Right lung (tissue), 5 donors: ENCODE measurements around the gene SCFD1. TPM values are rescaled to one million over a fixed set of nuclear protein-coding genes. Genes with fewer than 3 reads are reported as not detected.
"Not testable (repeated sequence)": the region's sequence is repeated elsewhere in the genome, so short reads cannot be mapped to it uniquely, and the experiment has no call there.

Source experiments
- DNase-seq, 2 donors: peaks; one replicate each; pipeline ENCODE4 v3.0.0-alpha.2; 2013
- polyA plus RNA-seq, 5 donors: library from polyadenylated mRNA; unstranded; fragments of 120-200 nt; gene quantifications; one replicate each; pipeline versions ENCODE4 v1.2.1 to v1.2.3, GENCODE V29; 2013; ENCODE audit warnings: inconsistent platforms in 1 of 5, low replicate concordance in 1 of 5; ENCODE audit not compliant: insufficient read length in 5 of 5, insufficient read depth in 1 of 5

SCFD1 gene
- polyA plus RNA-seq, 5 donors: 81.8 to 109 (median 101) TPM

- DNase-seq: no peak
Measured at GRCh38 chr14:30658645-30659044, 36.5 kb downstream of the SCFD1 start.

GRCh38 chr14:30669594-30669993 is 47.5 kb downstream of the SCFD1 start:
- no peak for DNase-seq

GRCh38 chr14:30673071-30673470 is 51.0 kb downstream of the SCFD1 start:
- no peak for DNase-seq

- no peak for DNase-seq
Measured at GRCh38 chr14:30678926-30679431, 56.9 kb downstream of the SCFD1 start.

GRCh38 chr14:30680036-30680435 is 57.9 kb downstream of the SCFD1 start:
- no peak for DNase-seq

- DNase-seq: not testable (repeated sequence)
Measured at GRCh38 chr14:30680776-30681175, 58.7 kb downstream of the SCFD1 start.

- no peak for DNase-seq
Measured at GRCh38 chr14:30681752-30682355, 59.7 kb downstream of the SCFD1 start.

GRCh38 chr14:30690487-30691355 is 68.6 kb downstream of the SCFD1 start:
- DNase-seq: peak; percentile 5 to 15

GRCh38 chr14:30691751-30692398 is 69.8 kb downstream of the SCFD1 start:
- no peak for DNase-seq

GRCh38 chr14:30692669-30693068 is 70.5 kb downstream of the SCFD1 start:
- DNase-seq: no peak

GRCh38 chr14:30698463-30698862 is 76.3 kb downstream of the SCFD1 start:
- DNase-seq: no peak

GRCh38 chr14:30706704-30707103 is 84.6 kb downstream of the SCFD1 start:
- no peak for DNase-seq

- DNase-seq: no peak
Measured at GRCh38 chr14:30708157-30708556, 86.0 kb downstream of the SCFD1 start.

GRCh38 chr14:30709201-30709600 is 87.1 kb downstream of the SCFD1 start:
- DNase-seq: no peak

- DNase-seq: no peak
Measured at GRCh38 chr14:30710876-30711275, 88.8 kb downstream of the SCFD1 start.

- no peak for DNase-seq
Measured at GRCh38 chr14:30719137-30719536, 97.0 kb downstream of the SCFD1 start.

GRCh38 chr14:30725763-30726162 is 103.6 kb downstream of the SCFD1 start:
- DNase-seq: no peak

GRCh38 chr14:30728471-30728870 is 106.4 kb downstream of the SCFD1 start:
- DNase-seq: no peak

GRCh38 chr14:30737916-30738315 is 115.8 kb downstream of the SCFD1 start:
- DNase-seq: no peak

- no peak for DNase-seq
Measured at GRCh38 chr14:30738978-30739377, 116.9 kb downstream of the SCFD1 start.

- DNase-seq: no peak
Measured at GRCh38 chr14:30748343-30748742, 126.2 kb downstream of the SCFD1 start.

- no peak for DNase-seq
Measured at GRCh38 chr14:30751646-30752416, 129.7 kb downstream of the SCFD1 start.
